Kasumi-1 (cell line): ENCODE results near the gene C5.

Source experiments
- DNase-seq, 2 experiments: peaks; one replicate each; lab custom pipeline; 2025; lab: John Stamatoyannopoulos, UW

The C5 gene

DNA sequence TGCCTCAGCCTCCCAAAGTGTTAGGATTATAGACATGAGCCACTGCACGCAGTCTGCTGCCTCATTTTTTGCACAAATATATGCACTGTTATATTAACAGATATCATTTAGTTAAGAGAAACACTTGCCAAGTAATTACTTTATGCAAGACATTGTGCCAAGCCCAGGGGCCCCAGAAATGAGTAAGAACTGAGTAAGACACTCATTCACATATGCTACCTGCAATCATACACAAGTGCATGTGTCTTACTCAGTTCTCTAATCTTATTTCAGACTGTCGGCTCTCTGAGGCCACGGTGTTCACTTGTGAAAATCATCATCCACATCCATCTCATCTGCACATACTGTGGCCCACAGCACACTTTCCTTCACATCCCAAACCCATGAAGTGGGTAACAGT is 139.4 kb downstream of the C5 start:
- no peak for DNase-seq

DNA sequence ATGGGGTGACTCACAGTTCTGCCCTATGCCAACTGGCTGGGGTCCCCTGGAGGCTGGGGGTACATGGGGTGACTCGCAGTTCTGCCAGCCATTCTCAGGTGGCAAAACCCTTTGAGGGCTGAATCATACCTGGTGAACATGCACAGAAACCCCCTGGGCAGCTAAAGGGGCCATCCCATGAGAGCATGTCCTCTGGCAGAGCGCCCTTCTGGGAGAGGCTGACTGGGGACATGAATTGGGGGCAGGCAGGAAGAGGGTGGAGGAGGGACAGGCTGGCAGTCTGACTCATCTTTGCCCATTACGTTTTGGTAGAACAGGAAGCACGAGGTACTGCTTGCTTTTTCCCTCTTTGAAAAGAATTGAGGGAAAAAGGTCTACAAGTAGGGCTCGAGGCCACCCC is 140.2 kb downstream of the C5 start:
- DNase-seq, result peak; percentile 43 to 58

DNA sequence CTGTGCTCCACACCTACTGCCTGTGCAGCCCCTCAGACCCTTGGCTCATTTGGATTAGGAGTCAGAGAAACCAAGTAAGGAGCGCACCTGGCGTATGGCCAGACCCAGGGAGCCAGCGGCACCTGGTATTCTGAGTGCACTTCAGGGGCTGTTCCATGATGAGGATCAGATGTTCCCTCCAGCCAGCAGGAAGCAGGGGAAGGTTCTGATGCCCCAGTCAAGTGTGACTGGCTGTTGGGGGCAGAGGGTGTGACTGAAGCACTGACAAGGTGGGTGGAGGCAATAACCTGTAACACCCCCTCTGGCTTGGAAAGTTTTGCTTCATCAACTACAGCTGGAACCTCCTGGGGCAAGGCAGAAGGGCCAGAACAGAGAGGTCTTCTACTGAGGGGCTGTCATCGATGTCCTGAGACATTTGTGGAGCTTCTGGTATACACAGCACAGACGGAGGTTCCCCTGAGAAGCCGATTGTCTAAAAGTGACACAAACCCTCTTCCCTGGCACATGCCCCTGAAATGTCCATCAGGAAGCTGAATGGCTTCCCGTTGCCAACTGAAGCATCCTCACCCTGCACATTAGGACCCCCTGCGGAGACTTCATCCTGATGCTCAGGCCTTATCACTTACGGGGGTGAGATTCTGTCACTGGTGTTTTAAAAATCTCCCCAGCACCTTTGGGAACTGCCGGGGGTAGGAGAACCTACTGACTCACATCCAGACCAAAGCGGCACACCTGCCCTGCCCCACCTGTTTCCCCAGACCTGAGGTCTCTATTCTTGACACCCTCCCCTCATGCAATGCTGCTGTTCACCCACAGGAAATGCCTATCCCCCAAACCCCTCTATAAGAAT is 144.5 kb downstream of the C5 start:
- DNase-seq, result no peak

DNA sequence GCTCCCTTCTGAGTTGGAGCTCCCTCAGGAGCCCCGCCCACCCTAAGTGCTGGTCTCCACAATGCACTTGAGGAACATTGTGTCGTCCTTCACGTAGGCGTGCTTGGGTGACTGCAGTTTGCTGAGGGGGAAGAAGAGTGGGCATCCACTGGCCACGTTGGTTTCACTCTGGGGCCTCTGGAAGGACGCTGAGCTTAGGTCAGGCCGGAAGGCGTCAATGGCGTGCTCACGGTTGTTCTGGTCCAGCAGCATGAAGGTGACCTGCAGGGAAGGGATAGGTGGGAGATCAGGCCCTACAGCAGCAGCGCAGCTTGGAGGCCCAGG is 145.1 kb downstream of the C5 start:
- no peak for DNase-seq

DNA sequence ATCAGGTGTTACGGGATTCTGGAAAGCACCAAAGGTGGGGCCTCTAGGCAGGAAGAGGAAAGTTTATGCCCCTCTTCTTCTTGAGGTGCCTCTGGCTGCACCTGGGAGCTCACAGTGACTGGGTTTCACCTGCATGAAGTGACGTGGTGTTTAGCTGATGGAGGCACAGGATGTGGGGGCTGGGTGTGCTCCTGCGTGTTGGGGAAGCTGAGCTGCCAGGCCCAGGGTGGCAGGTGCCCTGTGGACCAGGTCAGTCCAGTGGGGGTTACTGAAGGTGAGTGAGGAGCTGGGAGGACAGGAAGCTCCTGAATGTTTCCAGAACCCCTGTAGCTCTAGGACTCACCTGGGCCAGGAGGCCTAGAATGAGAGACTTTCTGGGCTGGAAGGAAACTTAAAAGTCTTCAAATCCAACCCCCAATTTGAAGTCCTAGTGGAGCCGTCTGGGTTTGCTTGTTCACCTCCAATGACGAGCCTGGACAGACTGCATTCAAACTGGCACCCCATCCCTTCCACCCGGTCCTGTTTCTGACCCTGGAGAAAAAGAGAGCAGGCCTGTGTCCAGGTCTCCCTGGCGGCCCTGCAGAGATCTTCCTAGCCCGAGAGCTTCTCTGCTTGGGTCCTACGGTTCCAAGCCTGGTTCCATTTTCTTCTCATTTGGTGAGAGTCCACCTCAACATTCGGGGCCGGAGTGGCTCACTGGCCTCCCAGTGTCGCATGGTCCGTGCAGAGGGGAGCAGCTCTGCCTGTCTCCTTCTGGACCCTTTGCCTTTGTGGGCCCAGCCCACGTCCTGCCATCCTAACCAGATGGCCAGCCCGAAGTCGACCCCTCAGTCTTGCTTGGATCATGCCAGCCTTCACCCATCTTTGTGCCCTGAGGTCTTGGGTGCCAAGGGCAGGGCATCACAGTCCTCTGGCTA is 145.8 kb downstream of the C5 start:
- DNase-seq, result no peak

DNA sequence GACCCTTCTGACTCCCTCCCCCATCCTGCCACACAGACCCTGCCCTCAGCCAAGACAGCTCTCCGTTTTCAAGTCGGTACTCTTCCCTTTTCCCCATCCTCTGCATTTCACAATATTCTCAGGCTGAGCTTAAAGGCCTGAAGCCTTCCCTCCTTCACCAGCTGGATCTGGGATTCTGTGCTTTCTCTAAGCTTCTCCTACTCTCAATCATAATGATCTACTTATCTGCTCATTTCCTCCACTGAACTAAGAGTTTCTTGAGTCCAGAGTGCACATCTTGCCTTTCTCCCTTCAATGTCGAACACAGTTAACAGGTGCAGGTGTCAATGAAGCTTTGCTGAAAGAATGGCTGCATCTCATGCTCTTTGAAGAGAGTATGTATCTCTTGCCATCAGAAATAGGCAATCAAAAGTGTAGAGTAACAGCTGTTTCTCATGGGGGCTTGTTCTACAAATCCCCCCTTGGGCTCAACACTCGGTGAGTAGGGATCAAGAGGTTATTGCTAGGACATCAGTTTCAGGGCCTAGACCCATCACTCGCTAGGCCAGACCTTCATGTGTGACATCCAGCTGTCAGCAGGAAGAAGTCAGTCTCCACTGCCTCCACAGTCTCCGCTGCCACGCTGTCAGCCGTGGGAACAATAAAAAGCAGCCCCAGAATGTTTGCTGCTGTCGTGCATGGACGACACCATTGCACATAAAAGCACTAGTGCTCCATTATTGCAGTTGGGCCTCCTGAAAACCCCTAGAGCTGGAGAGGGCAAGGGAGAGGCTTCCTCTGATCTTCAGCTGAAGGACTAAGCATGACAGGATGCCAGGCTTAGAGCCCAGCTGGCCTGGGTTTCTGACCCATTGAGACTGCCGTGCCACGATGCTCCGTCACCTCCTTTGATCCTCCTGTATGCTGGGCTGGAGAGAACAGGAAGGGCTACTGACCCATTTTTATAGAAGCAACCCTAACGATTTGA is 147.2 kb downstream of the C5 start:
- DNase-seq, result no peak
